Neural cell (in vitro differentiated cells): ENCODE data around the gene KLHDC4. TPM values are rescaled to one million over a fixed set of nuclear protein-coding genes. Genes with fewer than 3 reads are reported as not detected.

Source experiments
- H2AFZ ChIP-seq: fragments of 200-600, 300-800 bp; sonication (generic), shearing (Covaris generic); 2 replicates; pipeline ENCODE4 v1.6.0; 2014; ENCODE audit warnings: low read depth, mild to moderate bottlenecking, antibody characterized with exemption, low read length, moderate library complexity
- H3F3A ChIP-seq: fragments of 200-600 bp; shearing (Covaris generic); 2 replicates; pipeline ENCODE4 v1.6.1; 2016; ENCODE audit warnings: mild to moderate bottlenecking, moderate library complexity, mixed read lengths, antibody characterized with exemption, low read length; ENCODE audit not compliant: insufficient read depth, poor library complexity, severe bottlenecking
- H3K27ac ChIP-seq: fragments of 200-600, 300-800 bp; sonication (generic), shearing (Covaris generic); 2 replicates; pipeline ENCODE4 v1.5.1; 2014; ENCODE audit warnings: mild to moderate bottlenecking, low read length, moderate library complexity
- H3K27me3 ChIP-seq: fragments of 300-800, 200-600 bp; sonication (generic), shearing (Covaris generic); 2 replicates; pipeline ENCODE4 v1.6.0; 2014; ENCODE audit warnings: mild to moderate bottlenecking, low read depth, low read length, moderate library complexity; ENCODE audit not compliant: insufficient read depth
- H3K36me3 ChIP-seq: fragments of 300-800, 200-600 bp; sonication (generic), shearing (Covaris generic); 2 replicates; pipeline ENCODE4 v1.5.1; 2014; ENCODE audit warnings: mild to moderate bottlenecking, antibody characterized with exemption, low read length, moderate library complexity; ENCODE audit not compliant: insufficient read depth
- H3K4me2 ChIP-seq: fragments of 300-800, 200-600 bp; sonication (generic), shearing (Covaris generic); 2 replicates; pipeline ENCODE4 v1.6.0; 2014; ENCODE audit warnings: mild to moderate bottlenecking, low read length
- H3K4me3 ChIP-seq: fragments of 300-800, 200-600 bp; sonication (generic), shearing (Covaris generic); 2 replicates; pipeline ENCODE4 v1.5.1; 2014; ENCODE audit warnings: mild to moderate bottlenecking, low read length, moderate library complexity
- H3K79me2 ChIP-seq: fragments of 200-600 bp; shearing (Covaris generic); replicated peaks from 2 replicates; pipeline ENCODE4 v1.6.0; 2014; ENCODE audit warnings: mild to moderate bottlenecking, low read length, moderate library complexity; ENCODE audit not compliant: insufficient read depth
- H3K9ac ChIP-seq: fragments of 300-800, 200-600 bp; sonication (generic), shearing (Covaris generic); 2 replicates; pipeline ENCODE4 v1.6.1; 2016; ENCODE audit warnings: mild to moderate bottlenecking, low read length, mixed read lengths
- H3K9me2 ChIP-seq: fragments of 200-600 bp; shearing (Covaris generic); 2 replicates; pipeline ENCODE4 v1.6.1; 2016; ENCODE audit warnings: mild to moderate bottlenecking, low read length, mixed read lengths; ENCODE audit not compliant: insufficient read depth
- H3K9me3 ChIP-seq: fragments of 200-600, 300-800 bp; sonication (generic), shearing (Covaris generic); 2 replicates; pipeline ENCODE4 v1.6.1; 2016; ENCODE audit warnings: mild to moderate bottlenecking, mixed run types, low read length, moderate library complexity, mixed read lengths
- H4K20me1 ChIP-seq: fragments of 200-600 bp; shearing (Covaris generic); 2 replicates; pipeline ENCODE4 v1.6.1; 2016; ENCODE audit warnings: mild to moderate bottlenecking, mixed run types; ENCODE audit not compliant: insufficient read depth
- CTCF ChIP-seq: fragments of 450-650 bp; IDR thresholded peaks from 2 replicates; pipeline ENCODE4 v1.5.1; 2014; ENCODE audit warnings: antibody characterized with exemption, mild to moderate bottlenecking, moderate library complexity; ENCODE audit not compliant: poor library complexity, severe bottlenecking
- EP300 ChIP-seq: fragments of 450-650 bp; conservative IDR thresholded peaks from 2 replicates; pipeline ENCODE4 v1.6.1; 2014; ENCODE audit warnings: antibody characterized with exemption, mild to moderate bottlenecking, moderate library complexity; ENCODE audit not compliant: poor library complexity, severe bottlenecking
- EZH2 ChIP-seq: fragments of 200-600, 300-800 bp; shearing (Covaris generic), sonication (generic); IDR thresholded peaks from 2 replicates; pipeline ENCODE4 v1.6.1; 2014; ENCODE audit warnings: antibody characterized with exemption, low read length, borderline replicate concordance, mild to moderate bottlenecking; ENCODE audit not compliant: insufficient read depth, poor library complexity, severe bottlenecking
- MXI1 ChIP-seq: fragments of 450-650 bp; conservative IDR thresholded peaks from 2 replicates; pipeline ENCODE4 v1.6.1; 2014; ENCODE audit warnings: antibody characterized with exemption, mild to moderate bottlenecking; ENCODE audit not compliant: poor library complexity, severe bottlenecking
- POLR2AphosphoS5 ChIP-seq: IDR thresholded peaks from 2 replicates; pipeline ENCODE4 v1.6.1; 2012
- RAD21 ChIP-seq: fragments of 450-650 bp; conservative IDR thresholded peaks from 2 replicates; pipeline ENCODE4 v1.6.1; 2014; ENCODE audit warnings: antibody characterized with exemption, mild to moderate bottlenecking, moderate library complexity
- REST ChIP-seq: IDR thresholded peaks from 2 replicates; pipeline ENCODE4 v1.6.1; 2012; ENCODE audit warnings: borderline replicate concordance
- SMC3 ChIP-seq: fragments of 450-650 bp; conservative IDR thresholded peaks from 2 replicates; pipeline ENCODE4 v1.6.1; 2014; ENCODE audit warnings: antibody characterized with exemption, mild to moderate bottlenecking, moderate library complexity; ENCODE audit not compliant: poor library complexity
- TAF1 ChIP-seq: IDR thresholded peaks from 2 replicates; pipeline ENCODE4 v1.6.1; 2012; ENCODE audit warnings: low read depth
- polyA plus RNA-seq: library from polyadenylated mRNA; depleted of rRNA; stranded (reverse); fragments of >200 nt; gene quantifications from 2 replicates; pipeline ENCODE4 v1.2.3, GENCODE V29; 2014

The KLHDC4 gene
- polyA plus RNA-seq, 1 donor from 2014 or later = 27.5 TPM

GRCh38 chr16:87685405-87685755, 80.4 kb downstream of the KLHDC4 start:
- Histone ChIP-seq H3K27me3 (no peaks in the 10 kb centered on the region), H3K4me3 (no peak overlapping the region), H3K4me2 (no peak overlapping the region), H2AFZ (no peak overlapping the region), H3K79me2 (no peaks in the 10 kb centered on the region), H3F3A (no peaks in the 10 kb centered on the region), H4K20me1 (no peaks in the 10 kb centered on the region), H3K36me3 (no peaks in the 10 kb centered on the region), H3K9me3 (no peaks in the 10 kb centered on the region), H3K9ac (no peak overlapping the region), H3K27ac (no peak overlapping the region), H3K9me2 (no peaks in the 10 kb centered on the region)
- TF ChIP-seq POLR2AphosphoS5 (no peak), EP300 (no peak), RAD21 (no peak), REST (no peak), CTCF (no peak), SMC3 (no peak), EZH2 (no peak), MXI1 (no peak), TAF1 (no peak)

- Histone ChIP-seq H3K4me3 (no peak overlapping the region), H3F3A (no peaks in the 10 kb centered on the region), H2AFZ (no peak overlapping the region), H3K9ac (no peak overlapping the region), H4K20me1 (no peaks in the 10 kb centered on the region), H3K27ac (no peak overlapping the region), H3K36me3 (no peaks in the 10 kb centered on the region), H3K79me2 (no peaks in the 10 kb centered on the region), H3K27me3 (no peaks in the 10 kb centered on the region), H3K4me2 (no peak overlapping the region), H3K9me3 (no peaks in the 10 kb centered on the region), H3K9me2 (no peaks in the 10 kb centered on the region)
- TF ChIP-seq EZH2 = no peak
- TF ChIP-seq RAD21 = no peak
- no peak for TF ChIP-seq TAF1
- TF ChIP-seq MXI1 = no peak
- no peak for TF ChIP-seq POLR2AphosphoS5
- no peak for TF ChIP-seq CTCF
- TF ChIP-seq REST = no peak
- TF ChIP-seq EP300 = no peak
- no peak for TF ChIP-seq SMC3
Observed at GRCh38 chr16:87684711-87685404, 80.9 kb downstream of the KLHDC4 start.
